HG03565 (cell line): Measurements from ENCODE around the gene SIRPB2.
"Not testable (repeated sequence)": the region's sequence is repeated elsewhere in the genome, so short reads cannot be mapped to it uniquely, and the experiment has no call there.

ENCODE experiments used
- ATAC-seq: cut with Tn5 transposase; IDR thresholded peaks from one replicate; pipeline ENCODE4 v1.9.1; 2021; ENCODE audit warnings: mild to moderate bottlenecking, moderate library complexity; ENCODE audit not compliant: unreplicated experiment

Gene SIRPB2

GRCh38 chr20:1500496-1500895 is 9.3 kb upstream of the SIRPB2 start:
- no peak for ATAC-seq

DNA sequence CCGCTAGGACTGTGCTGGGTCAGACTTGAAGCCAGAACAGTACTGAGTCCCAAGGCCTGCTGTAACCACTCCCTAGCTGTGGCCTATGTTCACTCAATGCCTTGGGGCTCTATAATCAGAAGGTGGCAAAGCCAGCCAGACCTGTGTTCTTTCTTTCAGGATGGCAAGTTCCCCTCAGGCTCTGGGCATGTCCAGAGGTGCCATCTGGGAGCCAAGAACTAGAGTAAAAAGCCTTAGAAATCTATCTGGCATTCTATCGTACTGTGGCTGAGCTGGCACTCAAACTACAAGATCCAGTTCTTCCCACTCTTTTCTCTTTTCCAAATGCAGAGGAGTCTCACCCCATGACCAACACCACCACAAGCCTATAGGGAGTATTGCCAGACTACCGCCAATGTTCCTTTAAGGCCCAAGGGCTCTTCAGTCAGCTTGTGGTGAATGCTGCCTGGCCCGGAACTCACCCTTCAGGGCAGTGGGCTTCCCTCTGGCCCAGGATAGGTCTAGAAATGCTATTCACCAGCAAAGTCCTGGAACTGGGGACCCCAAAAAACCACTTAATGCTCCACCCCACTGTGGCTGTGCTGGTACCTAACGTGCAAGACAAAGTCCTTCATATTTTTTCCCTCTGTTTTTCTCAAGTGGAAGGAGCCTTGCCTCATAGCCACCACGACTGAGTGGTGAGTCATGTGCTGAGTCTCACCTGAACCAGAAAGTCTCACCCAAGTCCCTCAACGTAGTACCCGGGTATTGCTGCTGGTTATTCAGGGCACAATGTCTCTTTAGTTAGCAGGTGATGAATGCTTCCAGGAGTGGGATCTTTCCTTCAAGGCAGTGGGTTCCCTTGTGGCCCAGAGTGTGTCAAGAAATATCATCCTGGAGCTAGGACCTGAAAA is 8.6 kb upstream of the SIRPB2 start:
- ATAC-seq, result no peak

DNA sequence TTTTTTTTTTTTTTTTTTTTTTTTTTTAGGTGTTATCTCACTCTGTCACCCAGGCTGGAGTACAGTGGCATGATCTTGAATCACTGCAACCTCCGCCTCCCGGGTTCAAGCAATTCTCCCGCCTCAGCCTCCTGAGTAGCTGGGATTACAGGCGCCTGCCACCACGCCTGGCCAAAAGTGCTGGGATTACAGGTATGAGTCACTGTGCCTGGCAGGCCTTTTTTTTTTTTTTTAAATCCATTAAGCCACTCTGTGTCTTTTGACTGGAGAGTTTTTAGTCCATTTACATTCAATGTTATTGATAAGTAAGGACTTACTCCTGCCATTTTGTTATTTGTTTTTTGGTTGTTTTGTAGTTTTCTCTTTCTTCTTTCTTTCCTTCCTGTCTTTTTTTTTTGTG is 6.2 kb upstream of the SIRPB2 start:
- ATAC-seq, result not testable (repeated sequence)

DNA sequence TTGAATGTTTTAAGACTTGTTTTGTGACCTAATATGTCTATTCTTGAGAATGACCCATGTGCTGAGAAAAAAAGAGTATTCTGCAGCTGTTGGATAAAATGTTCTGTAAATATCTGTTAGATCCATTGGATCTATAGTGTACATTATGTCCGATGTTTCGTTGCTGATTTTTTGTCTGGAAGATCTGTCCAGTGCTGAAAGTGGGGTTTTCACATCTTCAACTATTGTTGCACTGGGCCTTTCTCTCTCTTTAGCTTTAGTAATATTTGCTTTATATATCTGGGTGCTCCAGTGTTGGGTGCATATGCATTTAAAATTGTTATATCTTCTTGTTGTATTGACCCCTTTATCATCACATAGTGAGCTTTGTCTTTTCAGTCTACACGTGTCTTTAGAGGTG is 5.7 kb upstream of the SIRPB2 start:
- no peak for ATAC-seq

DNA sequence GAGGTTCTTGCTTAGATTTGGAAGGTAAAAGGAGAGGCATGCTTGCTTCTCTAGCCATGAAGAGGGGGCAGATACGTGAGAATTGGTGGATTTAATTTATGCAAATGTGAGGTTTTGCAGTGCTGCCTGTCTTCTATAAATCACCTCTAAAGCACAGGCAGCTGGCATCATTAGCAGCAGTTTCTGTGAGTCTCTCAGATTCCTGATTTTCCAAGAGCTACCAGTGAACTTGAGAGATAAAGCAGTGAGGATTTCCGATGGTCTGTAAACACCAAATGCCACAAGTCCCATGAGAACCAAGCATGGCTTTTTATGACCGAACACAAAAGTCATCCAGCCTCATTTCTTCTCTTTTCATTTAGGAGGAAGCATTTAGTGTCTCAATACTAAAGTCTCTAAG is 3.2 kb upstream of the SIRPB2 start:
- no peak for ATAC-seq

- no peak for ATAC-seq
Observed at GRCh38 chr20:1493536-1493935, 2.3 kb upstream of the SIRPB2 start.

GRCh38 chr20:1491860-1492642 is 831 bp upstream of the SIRPB2 start:
- no peak for ATAC-seq

- ATAC-seq, result no peak
Observed at GRCh38 chr20:1490643-1491195, 501 bp downstream of the SIRPB2 start.

DNA sequence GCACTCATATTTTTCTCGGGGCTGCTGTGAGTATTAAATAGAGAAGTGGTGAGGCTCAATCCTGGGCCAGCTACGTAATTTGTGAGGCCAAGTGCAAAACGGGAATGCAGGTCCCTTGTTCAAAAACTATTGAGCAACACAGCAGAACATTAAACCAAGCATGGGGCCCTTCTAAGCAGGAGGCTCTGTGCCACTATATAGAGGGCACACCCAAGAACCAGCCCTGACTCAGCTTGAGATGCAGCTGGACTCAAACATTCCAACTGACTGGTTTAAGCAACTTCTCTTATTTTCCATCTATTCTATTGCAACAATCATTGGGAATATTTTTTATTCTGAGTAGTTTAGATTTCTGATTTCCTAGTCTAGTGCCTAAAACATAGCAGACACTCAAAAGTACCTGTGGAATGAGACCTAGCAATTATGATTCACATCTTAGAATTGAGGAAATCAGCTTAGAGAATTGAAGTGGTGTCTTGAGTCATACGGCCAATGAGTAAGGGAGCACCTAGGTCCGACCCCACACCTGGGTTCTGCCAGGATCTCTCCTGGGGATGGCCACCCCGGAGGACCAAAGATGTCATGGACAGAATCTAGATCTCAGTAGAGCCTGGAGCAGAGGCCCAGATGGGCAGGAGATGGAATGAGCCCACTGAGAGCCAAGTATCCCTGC is 1.3 kb downstream of the SIRPB2 start:
- no peak for ATAC-seq

- ATAC-seq, result no peak
Observed at GRCh38 chr20:1489325-1489724, 1.9 kb downstream of the SIRPB2 start.

DNA sequence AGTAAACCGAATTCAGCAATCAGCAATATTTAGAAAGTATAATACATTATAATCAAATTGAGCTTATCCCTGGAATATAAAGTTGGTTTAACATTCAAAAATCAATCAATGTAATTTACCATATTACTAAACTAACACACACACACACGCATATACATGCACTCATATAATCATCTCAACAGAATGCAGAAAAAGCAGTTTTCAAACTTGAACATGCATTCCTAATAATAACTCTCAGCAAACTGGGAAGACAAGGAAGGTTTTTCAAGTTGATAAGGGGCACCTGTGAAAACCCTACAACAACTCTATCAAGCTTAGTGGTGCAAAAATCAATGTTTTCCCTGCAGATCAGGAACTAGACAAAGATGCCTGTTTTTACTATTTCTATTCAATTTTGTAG is 4.7 kb downstream of the SIRPB2 start:
- no peak for ATAC-seq

- no peak for ATAC-seq
Observed at GRCh38 chr20:1484438-1485116, 6.6 kb downstream of the SIRPB2 start.

DNA sequence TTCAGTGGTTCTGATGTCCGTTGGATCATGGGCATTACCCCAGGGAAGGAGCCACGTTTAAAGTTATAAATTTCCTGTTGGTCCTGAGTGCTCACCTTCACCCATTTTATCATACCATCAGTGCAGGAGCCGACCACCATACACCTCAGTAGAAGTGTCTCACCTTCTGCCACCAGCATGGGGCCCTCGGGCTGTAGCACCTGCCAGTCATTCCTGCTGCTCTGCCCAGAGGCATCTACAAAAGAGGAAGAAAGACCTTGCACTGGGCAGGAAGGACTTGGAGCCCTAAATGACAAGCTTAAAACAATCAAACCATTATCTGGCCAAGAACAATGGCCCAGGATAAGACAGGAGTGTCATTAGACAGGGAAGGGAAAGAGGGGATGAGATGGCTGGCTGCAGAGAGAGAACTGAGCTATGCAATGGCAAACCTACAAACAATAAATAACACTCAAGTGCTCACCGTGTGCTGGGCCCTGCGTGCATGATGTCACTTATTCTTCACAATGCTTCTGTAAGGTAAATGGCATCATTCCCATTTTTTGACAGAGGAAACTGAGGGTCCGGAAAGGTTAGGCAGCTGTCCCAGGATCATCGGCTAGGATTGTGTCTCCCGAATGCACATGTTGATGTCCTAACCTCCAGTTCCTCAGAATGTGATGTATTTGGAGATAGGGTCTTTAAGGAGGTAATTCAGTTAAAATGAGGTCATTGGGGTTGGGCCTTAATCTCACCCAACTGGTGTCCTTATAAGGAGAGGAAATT is 11.2 kb downstream of the SIRPB2 start:
- ATAC-seq, result no peak

DNA sequence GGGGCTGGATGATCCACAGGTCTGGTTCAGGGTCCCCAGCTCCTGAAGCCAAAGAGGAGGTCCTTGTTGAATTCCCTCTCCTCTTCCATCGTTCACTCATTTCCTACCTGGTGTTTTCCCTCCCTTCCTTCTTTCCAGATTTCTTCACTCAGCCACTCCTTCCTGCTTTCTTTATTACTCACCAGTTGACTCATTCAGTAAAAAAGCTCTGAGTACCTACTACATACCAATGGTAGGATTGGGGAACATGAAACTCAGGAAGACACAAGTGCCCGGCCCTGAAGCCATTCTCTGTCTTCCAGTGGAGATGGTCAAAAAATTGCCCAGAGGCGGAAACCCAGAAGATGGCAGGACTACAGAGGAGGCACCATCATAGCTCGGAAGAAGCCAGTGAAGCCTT is 12.7 kb downstream of the SIRPB2 start:
- ATAC-seq, result no peak

- no peak for ATAC-seq
Observed at GRCh38 chr20:1477896-1478490, 13.2 kb downstream of the SIRPB2 start.

GRCh38 chr20:1474817-1475603 is 16.2 kb downstream of the SIRPB2 start:
- ATAC-seq, result no peak

DNA sequence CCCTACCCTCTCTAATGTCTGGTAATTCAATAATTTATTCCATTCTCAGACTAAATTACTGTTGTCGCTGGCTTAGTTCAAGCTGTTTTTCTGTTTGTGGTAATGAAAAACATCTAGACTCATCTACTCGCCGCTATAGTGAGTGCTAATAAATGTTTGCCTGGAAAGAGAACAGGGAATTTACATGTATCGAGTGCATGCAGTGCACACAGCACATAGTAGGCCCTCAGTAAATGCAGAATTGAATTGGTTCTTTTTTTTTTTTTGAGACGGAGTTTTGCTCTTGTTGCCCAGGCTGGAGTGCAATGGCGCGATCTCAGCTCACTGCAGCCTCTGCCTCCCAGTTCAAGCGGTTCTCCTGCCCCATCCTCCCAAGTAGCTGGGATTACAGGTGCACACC is 16.9 kb downstream of the SIRPB2 start:
- ATAC-seq, result no peak

- no peak for ATAC-seq
Observed at GRCh38 chr20:1473246-1474220, 17.7 kb downstream of the SIRPB2 start.
